C4-2B (cell line): Measurements from ENCODE around the gene NPAS3.

Source experiments
- H3K27ac ChIP-seq: fragments of 450-650 bp; 2 replicates; pipeline ENCODE4 v1.5.1; 2017
- ZFX ChIP-seq: fragments of 450-650 bp; IDR thresholded peaks from 2 replicates; pipeline ENCODE4 v1.6.1; 2017
- TF ChIP-seq, protein P1 (sequence below): fragments of 450-650 bp; conservative IDR thresholded peaks from 2 replicates; pipeline ENCODE4 v1.5.1; 2017; ENCODE audit warnings: mild to moderate bottlenecking

The NPAS3 gene

DNA sequence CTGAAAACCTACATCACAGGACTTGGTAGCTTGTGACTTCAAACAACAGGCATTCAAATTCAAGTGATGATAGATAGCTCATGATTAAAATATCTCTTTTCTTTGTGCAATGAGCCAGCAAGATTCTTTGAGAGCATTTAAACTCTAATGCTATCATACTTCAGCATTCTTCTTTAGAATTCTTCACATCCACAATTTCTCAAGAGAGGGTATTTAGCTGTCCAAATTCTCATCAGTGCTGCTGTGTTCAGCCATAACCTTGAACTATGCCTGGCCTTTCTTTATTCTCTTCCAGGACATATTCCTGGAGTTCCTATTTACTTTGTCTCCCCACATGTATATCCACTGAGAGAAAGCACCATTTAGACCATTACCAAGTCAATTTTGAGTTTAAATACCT lies 691.1 kb downstream of the NPAS3 start:
- TF ChIP-seq ZFX: no peak
- TF ChIP-seq, protein P1, sequence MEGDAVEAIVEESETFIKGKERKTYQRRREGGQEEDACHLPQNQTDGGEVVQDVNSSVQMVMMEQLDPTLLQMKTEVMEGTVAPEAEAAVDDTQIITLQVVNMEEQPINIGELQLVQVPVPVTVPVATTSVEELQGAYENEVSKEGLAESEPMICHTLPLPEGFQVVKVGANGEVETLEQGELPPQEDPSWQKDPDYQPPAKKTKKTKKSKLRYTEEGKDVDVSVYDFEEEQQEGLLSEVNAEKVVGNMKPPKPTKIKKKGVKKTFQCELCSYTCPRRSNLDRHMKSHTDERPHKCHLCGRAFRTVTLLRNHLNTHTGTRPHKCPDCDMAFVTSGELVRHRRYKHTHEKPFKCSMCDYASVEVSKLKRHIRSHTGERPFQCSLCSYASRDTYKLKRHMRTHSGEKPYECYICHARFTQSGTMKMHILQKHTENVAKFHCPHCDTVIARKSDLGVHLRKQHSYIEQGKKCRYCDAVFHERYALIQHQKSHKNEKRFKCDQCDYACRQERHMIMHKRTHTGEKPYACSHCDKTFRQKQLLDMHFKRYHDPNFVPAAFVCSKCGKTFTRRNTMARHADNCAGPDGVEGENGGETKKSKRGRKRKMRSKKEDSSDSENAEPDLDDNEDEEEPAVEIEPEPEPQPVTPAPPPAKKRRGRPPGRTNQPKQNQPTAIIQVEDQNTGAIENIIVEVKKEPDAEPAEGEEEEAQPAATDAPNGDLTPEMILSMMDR: no peak
- no peak overlapping the region for H3K27ac ChIP-seq

DNA sequence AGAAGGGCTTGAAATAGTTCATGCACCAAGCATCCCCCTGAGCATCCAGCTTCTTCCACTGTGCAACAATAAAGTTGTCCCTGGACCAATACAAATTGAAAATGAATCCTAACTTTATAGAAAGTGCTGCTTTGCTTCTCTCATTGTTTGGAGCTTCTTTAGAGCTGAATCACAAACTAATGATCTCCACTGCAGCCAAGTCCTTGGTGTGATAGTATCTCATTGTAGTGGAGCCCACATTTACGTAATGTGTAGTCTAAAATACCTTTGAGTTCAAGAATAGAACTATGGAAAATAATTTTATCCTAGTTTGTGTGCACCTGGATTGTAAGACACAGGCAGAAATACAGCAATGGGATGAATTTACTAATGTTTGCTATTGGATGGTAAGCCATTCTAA lies 692.3 kb downstream of the NPAS3 start:
- no peak overlapping the region for H3K27ac ChIP-seq
- TF ChIP-seq, protein P1: no peak
- TF ChIP-seq ZFX: no peak

DNA sequence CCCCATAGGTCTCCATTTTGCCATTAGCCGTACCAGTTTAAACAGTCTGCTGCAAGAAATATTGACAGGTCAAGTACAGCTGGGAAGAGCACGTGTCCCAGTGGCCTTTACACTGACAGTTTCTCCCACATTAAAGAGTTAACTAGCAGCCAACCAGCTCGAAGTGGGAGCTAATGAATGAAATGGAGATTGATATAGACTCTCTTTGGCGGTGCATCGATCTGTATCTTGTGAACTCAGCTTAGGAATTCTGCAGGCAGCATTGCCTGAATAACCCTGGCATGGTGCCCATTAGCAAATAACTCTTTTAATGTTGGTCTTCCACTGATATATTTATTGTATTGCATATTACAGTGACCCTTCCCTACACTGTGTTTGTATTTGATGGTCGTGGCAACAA lies 692.8 kb downstream of the NPAS3 start:
- no peak overlapping the region for H3K27ac ChIP-seq
- TF ChIP-seq ZFX: no peak
- TF ChIP-seq, protein P1: no peak

DNA sequence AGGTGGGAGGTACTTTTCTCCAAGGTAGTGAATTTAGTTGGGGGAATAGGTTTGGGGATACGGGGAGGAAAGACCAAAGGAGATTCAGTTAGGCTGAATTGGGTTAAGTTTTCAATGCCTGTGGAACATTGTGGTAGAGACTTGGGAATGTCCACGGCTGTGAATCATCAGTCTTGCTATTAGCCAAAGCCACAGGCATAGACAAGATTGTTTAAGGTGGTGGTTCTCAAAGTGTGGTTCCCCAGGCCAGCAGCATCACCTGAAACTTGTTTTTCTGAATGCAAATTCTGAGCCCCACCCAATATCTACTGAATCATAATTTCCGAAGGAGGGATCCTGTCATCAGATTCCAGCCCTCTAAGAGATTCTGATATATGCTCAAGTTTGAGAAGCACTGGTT lies 696.0 kb downstream of the NPAS3 start:
- H3K27ac ChIP-seq: no peak overlapping the region
- TF ChIP-seq, protein P1: no peak
- no peak for TF ChIP-seq ZFX

DNA sequence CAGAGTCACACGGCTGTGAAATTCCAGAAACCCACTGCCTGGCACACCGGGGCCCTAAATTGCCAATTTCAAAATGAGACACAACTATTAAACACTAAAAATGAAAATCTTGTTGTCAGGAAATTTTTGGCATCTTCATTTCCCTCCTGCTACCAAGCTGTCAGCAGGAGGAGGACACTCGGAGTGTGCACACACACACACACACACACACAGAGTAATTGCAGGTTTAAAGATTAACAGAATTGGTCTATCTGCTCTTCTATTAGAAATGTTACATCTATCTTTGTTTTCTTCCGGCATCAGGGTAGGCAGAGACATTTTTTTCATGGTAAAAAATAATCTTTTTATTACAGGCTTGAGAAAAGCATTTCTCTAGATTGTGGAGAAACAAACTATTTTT lies 698.0 kb downstream of the NPAS3 start:
- TF ChIP-seq, protein P1: no peak
- TF ChIP-seq ZFX: no peak
- H3K27ac ChIP-seq: no peak overlapping the region

DNA sequence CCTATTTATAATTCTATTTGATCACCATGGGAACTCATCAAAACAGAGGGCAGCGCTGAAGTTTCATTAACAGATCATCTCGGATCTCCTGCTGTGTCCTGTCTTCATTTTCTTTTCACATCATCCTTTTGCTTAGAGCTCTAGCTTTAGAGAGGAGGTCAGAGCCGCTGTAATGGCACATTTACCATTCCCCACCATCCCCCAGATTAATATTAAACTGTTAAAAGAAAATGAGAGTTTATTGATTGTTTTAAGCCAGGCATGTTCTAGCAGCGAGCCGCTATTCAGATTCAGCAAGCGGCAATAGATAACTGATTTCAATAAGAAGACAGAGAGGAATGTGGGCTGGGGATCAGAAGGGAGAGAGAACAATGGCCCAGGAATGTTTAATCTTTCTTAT lies 703.4 kb downstream of the NPAS3 start:
- H3K27ac ChIP-seq: no peak overlapping the region
- TF ChIP-seq, protein P1: no peak
- TF ChIP-seq ZFX: no peak

DNA sequence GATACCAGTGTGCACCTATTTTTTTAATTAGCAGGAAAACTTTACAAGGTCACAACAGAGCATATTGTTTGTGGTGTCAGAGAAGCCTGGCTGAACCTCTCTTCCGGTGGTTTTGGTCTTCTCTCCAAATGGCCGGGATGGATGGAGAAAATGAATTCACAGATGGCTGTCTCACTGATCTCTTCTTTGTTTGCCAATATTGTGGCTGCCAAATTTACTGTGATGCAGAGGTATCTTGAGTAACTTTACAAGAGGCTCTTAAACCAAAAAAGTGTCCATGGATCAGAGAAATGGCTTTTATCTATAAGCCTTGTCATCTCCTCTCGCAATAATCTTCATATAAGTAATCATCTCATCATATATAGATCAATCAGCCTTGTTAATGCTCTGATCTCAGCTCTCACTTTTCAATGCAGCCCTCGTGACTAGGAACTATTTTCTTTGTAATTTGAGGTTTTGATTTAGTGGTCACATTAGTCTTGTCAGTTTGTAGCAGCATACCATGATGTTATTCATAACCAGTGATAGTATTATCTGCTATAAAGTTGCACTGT lies 704.1 kb downstream of the NPAS3 start:
- no peak for TF ChIP-seq ZFX
- TF ChIP-seq, protein P1: no peak
- H3K27ac ChIP-seq: no peak overlapping the region
